Kidney (tissue), 14 donors: Measurements from ENCODE around the gene TSR1. TPM values are rescaled to one million over a fixed set of nuclear protein-coding genes. Genes with fewer than 3 reads are reported as not detected.

Source experiments
- DNase-seq, 5 donors: peaks; one replicate each; pipeline ENCODE4 v3.0.0-alpha.2; 2013 to 2020
- FAIRE-seq: peaks from 2 replicates; lab custom pipeline; 2012; peaks lifted over from hg19 to GRCh38; lab: Jason Lieb, UNC
- H3K27ac ChIP-seq, 2 donors: one replicate each; pipeline ENCODE4 v1.7.0; 2013; ENCODE audit warnings: low read depth in 2 of 2, low read length in 2 of 2, inconsistent platforms in 1 of 2
- H3K27me3 ChIP-seq: one replicate; pipeline ENCODE4 v1.7.1; 2013; ENCODE audit warnings: low read length, inconsistent platforms; ENCODE audit not compliant: control insufficient read depth, insufficient read depth
- H3K36me3 ChIP-seq, 3 donors: one replicate each; pipeline versions ENCODE4 v1.7.0 to v1.7.1; 2013; ENCODE audit warnings: low read length in 3 of 3, control low read depth in 1 of 3, inconsistent platforms in 1 of 3; ENCODE audit not compliant: insufficient read depth in 3 of 3, control insufficient read depth in 2 of 3
- H3K4me1 ChIP-seq, 3 donors: one replicate each; pipeline versions ENCODE4 v1.7.0 to v1.7.1; 2013; ENCODE audit warnings: low read length in 3 of 3, inconsistent platforms in 1 of 3, low read depth in 1 of 3; ENCODE audit not compliant: control insufficient read depth in 2 of 3, insufficient read depth in 2 of 3
- H3K4me3 ChIP-seq, 3 donors: one replicate each; pipeline versions ENCODE4 v1.7.0 to v1.8.1; 2013; ENCODE audit warnings: low read length in 3 of 3, control low read depth in 1 of 3, inconsistent platforms in 1 of 3
- H3K9ac ChIP-seq, 3 donors: one replicate each; pipeline versions ENCODE4 v1.7.0 to v1.7.1; 2013; ENCODE audit warnings: low read length in 3 of 3, control low read depth in 1 of 3, inconsistent platforms in 1 of 3
- H3K9me3 ChIP-seq, 3 donors: one replicate each; pipeline versions ENCODE4 v1.7.0 to v1.7.1; 2013; ENCODE audit warnings: low read length in 3 of 3, control low read depth in 1 of 3, inconsistent platforms in 1 of 3; ENCODE audit not compliant: control insufficient read depth in 2 of 3, insufficient read depth in 1 of 3
- CTCF ChIP-seq: IDR thresholded peaks from 3 replicates; pipeline ENCODE4 v1.5.1; 2012; ENCODE audit warnings: mild to moderate bottlenecking, moderate library complexity, borderline replicate concordance; ENCODE audit not compliant: insufficient read depth; ENCODE audit errors: extremely low read depth
- intact Hi-C: fragments of 100-400 bp; cut with DNase I; formaldehyde crosslinking; loops from one replicate; pipeline ENCODE4 v1.11.1; 2022
- polyA plus RNA-seq: library from polyadenylated mRNA; stranded (reverse); fragments of 350-450 nt; fragmentation: Illumina TruSeq; extraction: RNeasy Lipid Tissue Mini Kit (QIAGEN cat#74804); gene quantifications from one replicate; pipeline ENCODE4 v1.2.3, GENCODE V29; 2014; ENCODE audit warnings: low read depth, low replicate concordance; ENCODE audit not compliant: insufficient read depth
- total RNA-seq: library from RNA; stranded (reverse); fragmentation: NEBNext Ultra II Directional; extraction: Animal tissue kit (Norgen Biotek cat#: 25700); gene quantifications from one replicate; pipeline ENCODE4 v1.2.1, GENCODE V29; 2021
- donor health status: control.
- donor health status: control.
- donor health status: control.
- donor health status: control.
- donor health status: control.
- donor health status: DM: yes; HTN: yes; CAD: no.
- donor health status: Normal renal cell carcinoma (clear cell type).

TSR1 gene
- total and polyA plus RNA-seq, 2 donors from 2014 or later = 9.1 to 24.4 TPM

GRCh38 chr17:2302778-2303203, 33.5 kb downstream of the TSR1 start:
- no peaks in the 10 kb centered on the region for H3K27me3 ChIP-seq
- peak overlapping the region; percentile 81 to 97 (median 91) for H3K4me3 ChIP-seq
- TF ChIP-seq CTCF = no peak
- DNase-seq = no peak
- H3K27ac ChIP-seq = peak overlapping the region; percentile 93 to 94
- H3K9me3 ChIP-seq = no peaks in the 10 kb centered on the region
- H3K4me1 ChIP-seq = peaks cover 0 to 4% (median 0%) of the 10 kb centered on the region in 3 donors
- intact Hi-C loops = no loop called here
- peaks cover 0 to 13% (median 4%) of the 10 kb centered on the region in 3 donors for H3K36me3 ChIP-seq
- FAIRE-seq = no peak
- H3K9ac ChIP-seq = peak overlapping the region; percentile 67 to 89 (median 82)

GRCh38 chr17:2299756-2300155, 36.5 kb downstream of the TSR1 start:
- DNase-seq (no peak), FAIRE-seq (no peak)
- H3K36me3 ChIP-seq = peaks cover 8 to 33% (median 17%) of the 10 kb centered on the region in 3 donors
- H3K4me3 ChIP-seq = no peak overlapping the region
- intact Hi-C loops = no loop called here
- H3K27me3 ChIP-seq = no peaks in the 10 kb centered on the region
- H3K9ac ChIP-seq = no peak overlapping the region
- no peaks in the 10 kb centered on the region for H3K9me3 ChIP-seq
- no peak for TF ChIP-seq CTCF
- no peak overlapping the region for H3K27ac ChIP-seq
- peaks cover 0 to 4% (median 0%) of the 10 kb centered on the region in 3 donors for H3K4me1 ChIP-seq

- intact Hi-C loops = no loop called here
- H3K27ac ChIP-seq = no peak overlapping the region
- peaks cover 11 to 37% (median 20%) of the 10 kb centered on the region in 3 donors for H3K36me3 ChIP-seq
- no peaks in the 10 kb centered on the region for H3K9me3 ChIP-seq
- no peak overlapping the region for H3K4me3 ChIP-seq
- no peak for TF ChIP-seq CTCF
- H3K9ac ChIP-seq = no peak overlapping the region
- DNase-seq (no peak), FAIRE-seq (no peak)
- H3K4me1 ChIP-seq = peaks cover 0 to 4% (median 0%) of the 10 kb centered on the region in 3 donors
- no peaks in the 10 kb centered on the region for H3K27me3 ChIP-seq
Observed at GRCh38 chr17:2299136-2299535, 37.1 kb downstream of the TSR1 start.

- Histone ChIP-seq H3K36me3 (peaks cover 16 to 53% (median 34%) of the 10 kb centered on the region in 3 donors), H3K9ac (no peak overlapping the region), H3K9me3 (no peaks in the 10 kb centered on the region), H3K27ac (no peak overlapping the region), H3K4me3 (no peak overlapping the region), H3K4me1 (peaks cover 0 to 3% (median 0%) of the 10 kb centered on the region in 3 donors), H3K27me3 (no peaks in the 10 kb centered on the region)
- intact Hi-C loops = no loop called here
- FAIRE-seq (no peak), DNase-seq (no peak)
- no peak for TF ChIP-seq CTCF
Observed at GRCh38 chr17:2297023-2297422, 39.2 kb downstream of the TSR1 start.
